Activated CD8-positive, alpha-beta memory T cell treated with anti-CD3 and anti-CD28 coated beads, Interleukin-2, amount 50 U/mL, for 1 hour (primary cell): Measurements from ENCODE around the gene GGTLC3.
"Not testable (repeated sequence)": the region's sequence is repeated elsewhere in the genome, so short reads cannot be mapped to it uniquely, and the experiment has no call there.

Source experiments
- DNase-seq: peaks from one replicate; pipeline ENCODE4 v3.0.0-alpha.2; 2020; ENCODE audit errors: extremely low read depth

The GGTLC3 gene

DNA sequence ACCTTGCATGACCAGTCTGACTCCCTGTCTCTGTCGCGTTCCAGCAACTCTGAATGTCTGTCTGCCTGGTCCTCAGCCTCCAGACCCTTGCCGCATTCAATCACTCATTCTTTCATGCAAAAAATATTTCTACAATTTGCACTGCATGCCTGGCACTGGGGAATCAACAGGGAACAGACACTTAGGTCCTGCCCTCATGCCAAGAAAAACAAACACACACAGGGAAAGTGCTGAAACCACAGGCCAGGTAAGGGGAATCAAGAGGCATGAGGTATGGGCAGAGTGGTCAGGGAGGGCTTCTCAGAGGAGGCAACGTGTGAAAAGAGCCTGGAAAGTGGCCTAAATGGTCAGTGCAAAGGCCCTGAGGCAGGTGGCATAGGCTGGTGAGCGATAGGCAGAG, at the start of gene GGTLC3:
Gene GGTLC3, minus strand, starts transcription at position 101 of the 400 bp plus-strand sequence. CDS start 264 bp downstream, outside the sequence.
- DNase-seq, result not testable (repeated sequence)

DNA sequence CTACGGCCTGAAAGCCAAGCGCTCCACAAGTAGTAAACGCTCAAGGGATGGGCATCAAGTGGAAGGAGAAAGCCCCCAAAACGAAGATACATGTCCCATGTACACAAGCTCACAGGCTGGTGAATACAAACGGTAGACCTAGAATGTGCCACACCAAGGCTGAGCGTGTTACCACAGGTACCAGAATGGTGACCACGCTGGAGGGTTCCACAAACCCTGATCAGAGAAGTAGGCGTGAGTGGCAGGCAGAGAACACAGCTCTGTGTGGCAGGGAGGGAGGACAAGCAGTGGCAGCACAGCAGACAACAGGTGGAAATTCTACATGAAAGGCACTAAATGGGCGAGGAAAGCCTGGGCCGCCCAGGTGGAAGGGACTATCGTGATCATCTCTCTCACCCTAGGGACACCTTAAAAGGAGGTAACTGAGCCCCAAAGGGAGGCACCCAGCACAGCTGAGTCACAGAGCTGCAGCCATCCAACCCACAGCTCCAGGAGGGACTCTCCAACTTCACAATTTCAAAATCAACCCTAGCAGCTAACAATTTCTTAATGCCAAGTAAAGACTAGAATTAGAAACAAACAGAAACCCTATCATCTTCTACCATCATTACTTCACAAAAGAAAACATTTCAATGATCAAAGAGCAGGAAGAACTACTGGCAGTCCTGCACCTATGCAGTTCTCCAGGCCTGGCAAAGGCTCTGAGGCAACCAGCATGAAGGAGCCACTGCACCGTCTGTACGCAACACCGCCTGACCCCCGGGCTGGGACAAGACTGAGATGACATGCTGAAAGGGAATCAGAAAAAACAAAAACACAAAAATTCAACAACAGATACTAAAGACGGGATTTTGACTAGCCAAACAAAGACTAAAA, 42.4 kb upstream of the GGTLC3 start:
- not testable (repeated sequence) for DNase-seq

DNA sequence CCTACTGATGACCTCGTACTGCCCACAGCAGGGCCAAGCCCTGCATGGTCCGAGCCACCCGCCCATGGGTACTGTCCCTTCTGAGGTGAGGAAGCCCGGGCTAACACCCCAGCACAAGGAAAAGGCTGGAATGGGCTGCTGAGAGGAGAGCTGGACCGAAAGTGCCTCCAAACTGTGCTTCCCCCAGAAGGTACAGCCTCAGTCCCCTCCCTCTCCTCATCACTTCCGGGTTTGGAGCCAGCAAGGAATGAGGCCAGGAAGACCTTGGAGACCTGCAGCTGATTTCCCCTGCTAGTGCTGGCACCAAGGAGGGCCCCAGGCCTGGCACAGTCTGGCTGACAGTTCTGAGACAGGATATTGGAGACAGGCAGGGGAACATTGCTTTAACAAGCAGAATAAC, 41.0 kb upstream of the GGTLC3 start:
- not testable (repeated sequence) for DNase-seq

DNA sequence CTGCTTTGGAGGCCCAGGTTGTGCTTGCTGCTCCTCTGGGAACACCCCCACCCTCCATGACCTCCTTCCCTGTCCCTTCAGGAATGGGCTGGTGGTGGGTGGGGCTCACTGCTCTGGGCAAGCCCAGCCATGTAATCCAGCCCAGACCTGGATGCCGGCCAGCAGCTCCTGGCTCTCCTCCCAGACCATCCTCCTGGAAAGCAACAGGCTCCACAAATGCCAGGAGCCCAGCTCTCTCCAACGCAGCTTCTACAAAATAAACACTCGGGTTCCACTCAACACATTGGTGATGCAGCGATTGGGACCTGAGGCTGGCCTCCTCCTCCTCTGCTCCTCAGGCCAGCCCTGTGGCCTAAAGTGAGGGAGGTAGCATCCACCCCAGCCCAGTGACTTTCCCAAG, 40.6 kb upstream of the GGTLC3 start:
- not testable (repeated sequence) for DNase-seq

DNA sequence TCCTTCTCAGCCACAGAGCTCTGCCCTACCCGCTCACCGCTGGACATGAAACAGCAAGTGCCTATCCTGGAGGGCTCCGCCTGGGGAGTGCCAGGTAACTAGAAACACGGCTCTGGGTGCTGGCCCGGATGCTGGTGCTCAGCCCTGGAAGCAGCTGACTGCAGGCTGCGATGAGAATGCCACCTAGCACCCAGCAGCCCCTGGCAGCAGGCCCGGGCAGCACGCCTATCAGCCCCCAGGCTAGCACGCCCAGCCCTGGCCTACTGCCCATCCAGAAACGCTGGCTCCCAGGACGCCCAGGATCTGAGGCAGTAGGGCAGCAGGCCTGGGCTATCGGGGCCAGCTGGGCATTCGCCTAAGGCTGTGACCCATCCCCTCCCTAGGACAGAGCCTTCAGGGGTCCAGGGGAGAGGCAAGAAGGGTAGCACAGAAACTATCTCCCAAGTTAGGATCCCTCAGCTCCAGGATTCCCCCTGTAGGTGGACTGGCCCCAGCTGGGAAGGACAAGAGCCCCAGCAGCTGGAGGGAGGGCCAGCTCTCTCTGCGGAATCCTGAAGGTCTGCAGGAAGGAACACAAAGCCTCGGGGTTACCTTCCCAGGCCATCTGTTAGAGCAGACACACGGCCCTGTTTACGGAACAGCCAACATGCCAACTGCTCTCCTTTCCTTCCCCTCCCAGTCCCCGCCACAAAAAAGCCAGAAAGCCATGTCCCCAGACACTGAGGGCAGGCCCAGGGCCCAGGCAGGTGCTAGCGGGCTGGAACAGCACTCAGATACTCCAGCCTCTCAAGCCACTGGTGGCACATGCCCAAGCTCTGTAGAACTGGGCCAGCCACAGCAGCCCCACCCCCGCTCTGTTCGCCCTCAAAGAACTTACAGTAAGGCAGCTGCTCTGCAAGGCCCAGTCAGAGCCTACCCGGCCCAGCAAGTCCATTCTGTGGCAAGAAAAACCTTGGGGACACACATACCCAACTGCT, 36.6 kb upstream of the GGTLC3 start:
- not testable (repeated sequence) for DNase-seq

DNA sequence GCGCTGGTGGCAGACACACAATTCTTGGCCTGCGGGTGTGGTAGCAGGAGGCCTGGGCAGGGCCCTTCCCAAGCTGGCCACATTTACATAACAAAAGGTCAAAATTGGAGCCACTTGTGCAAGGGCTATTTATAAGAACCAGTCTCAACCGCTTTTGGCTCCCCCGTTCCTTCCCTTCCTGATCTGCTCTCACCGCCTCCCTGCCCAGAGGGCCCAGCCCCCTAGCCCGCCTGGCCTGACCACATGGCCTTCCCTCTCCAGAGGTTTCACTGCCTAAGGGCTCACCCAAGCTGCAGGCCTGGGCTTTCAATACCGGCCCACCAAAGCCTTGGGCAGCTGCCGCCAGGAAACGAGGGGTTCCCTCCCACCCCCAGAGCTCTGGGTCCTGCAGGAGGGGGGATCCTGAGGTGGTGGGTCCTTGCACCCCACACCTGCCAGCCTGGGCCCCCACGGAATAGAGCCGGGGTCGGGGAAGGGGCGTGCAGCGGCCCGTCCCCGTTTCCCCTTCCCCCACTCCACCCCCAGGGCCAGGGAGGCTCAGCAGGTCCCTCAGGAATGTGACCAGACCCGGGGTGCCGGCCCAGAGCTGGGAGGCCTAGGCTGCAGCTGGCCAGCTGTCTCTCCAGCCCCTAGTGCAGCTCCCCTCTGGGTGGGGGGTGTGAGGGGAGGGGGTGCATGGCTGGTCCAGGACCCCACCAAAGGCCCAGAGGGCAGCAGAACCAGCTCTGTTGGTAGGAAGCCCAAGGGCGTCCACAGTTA, 35.1 kb upstream of the GGTLC3 start:
- DNase-seq, result not testable (repeated sequence)

DNA sequence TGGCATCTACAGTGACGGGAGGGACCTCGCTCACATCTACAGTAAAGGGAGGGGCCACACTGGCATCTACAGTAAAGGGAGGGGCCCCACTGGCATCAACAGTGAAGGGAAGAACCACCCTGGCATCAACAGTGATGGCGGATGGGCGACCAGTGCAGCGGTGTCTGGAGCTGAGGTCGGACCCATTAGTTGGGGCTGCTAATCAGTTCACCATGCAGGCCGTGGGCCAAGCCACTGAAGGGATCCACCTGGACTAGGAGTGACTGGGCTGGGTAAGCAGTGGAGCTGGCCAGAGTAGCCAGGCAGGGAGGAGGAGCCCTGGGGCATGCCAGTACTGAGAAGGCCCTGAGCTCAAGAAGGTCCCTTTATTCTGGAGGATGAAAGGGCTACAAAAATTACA, 33.1 kb upstream of the GGTLC3 start:
- not testable (repeated sequence) for DNase-seq

DNA sequence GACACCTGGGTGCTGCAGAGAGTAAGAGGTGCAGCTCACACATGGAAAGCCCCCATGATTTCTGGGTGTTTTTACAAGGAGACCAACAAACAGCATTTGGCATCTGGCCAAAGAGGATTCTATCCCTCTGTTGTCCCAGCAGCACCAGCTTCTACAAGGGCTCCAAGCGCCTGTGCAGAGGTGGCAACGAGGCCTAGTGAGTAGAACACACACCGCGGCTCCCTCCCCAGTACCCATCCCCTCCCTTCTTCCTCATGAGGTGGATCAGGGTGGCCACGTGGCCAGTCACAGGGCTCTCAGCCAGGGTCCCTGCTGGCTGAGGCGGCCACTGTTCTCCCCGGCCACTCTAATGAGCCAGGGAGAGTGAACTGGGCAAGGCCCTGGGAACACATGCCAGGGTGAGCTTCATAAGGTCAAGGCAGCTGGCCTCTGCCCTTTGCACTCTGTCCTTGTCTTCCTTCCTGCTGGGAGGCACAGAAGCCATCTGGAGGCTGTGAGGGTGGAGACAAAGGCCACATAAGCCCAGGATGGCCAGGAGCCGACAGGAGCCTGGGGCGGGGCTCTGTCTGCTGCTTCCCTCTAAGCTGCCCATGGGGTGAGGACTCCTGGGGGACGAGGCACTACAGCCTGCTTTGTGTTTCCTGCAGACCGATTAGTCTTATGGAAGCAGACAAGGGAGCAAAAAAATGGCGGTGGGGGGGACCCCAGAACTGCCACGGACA, 31.7 kb upstream of the GGTLC3 start:
- not testable (repeated sequence) for DNase-seq

DNA sequence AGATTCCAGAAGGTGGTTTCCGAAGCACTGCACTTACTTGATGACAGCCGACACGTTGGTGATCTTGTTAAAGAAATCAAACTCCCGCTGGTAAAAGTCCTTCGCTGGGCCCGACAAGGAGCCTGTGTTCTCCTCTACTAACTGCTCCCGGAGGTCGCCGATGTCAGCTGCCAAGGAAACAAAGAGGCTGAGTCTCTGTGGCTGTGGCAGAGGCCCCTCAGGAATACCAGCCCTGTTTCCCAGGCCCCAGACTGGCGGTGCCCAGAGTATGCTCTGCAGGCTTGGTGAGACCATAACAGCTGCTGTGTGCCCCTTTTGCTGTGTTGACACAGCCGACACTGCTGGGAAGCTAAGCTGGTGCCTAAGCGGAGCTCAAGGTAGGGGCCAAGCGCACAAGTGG, 26.7 kb upstream of the GGTLC3 start:
- not testable (repeated sequence) for DNase-seq

DNA sequence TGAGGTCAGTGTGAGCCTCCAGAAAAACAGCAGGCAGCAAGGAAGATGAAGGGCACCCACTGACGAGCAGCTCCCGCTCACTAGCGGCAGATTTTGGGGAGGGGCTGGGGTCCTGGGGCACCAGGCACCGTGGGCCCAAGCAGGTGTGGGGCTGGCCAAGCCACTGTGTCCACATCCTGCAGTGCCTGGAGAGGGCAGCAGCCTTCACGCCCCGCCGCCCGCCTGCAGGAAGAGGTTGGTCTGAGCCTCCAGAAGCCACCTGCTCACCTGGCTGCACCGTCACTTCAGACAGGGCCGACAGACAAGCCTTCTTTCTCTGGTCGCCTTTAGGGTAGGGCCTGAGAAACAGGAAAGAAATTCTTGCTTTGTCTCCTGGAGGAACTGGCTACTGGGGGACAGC, 25.4 kb upstream of the GGTLC3 start:
- DNase-seq, result not testable (repeated sequence)

DNA sequence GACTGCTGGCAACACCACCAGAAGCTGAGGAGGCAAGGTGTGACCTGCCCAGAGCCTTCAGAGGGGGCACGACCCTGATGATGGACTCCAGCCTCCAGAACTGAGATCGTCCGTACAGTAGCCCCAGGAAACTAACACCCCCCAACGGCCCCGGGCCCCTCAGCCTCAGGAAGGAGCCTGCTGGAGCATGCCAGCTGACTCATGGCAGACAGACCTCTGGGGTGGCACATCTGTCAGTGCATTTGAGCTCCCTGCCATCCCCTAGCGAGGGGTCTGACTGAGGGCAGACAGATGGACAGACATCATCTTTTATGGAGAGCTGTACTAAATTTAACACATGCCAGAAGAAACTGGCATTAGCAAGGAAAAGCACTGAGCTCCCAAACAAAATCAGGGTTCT, 22.0 kb upstream of the GGTLC3 start:
- DNase-seq, result not testable (repeated sequence)

DNA sequence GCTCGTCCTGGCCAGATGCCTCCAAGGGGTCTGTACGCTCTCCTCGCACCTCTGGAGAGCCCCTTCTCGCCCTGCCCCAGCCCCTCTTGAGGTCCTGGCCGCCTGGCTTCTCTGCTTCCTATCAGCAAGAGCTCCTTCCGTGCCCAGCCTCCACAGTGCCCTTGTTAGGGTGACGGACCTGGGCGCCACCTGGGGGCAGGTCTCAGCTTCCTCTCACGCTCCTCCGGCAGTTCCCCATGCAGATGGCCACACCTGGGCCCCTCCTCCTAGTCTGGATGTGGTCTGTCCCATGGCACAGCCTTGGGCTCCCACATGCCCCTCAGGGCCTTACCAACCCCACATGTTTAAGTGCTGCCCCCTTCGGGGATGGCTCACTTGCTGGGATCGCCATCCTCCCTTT, 16.4 kb upstream of the GGTLC3 start:
- not testable (repeated sequence) for DNase-seq

DNA sequence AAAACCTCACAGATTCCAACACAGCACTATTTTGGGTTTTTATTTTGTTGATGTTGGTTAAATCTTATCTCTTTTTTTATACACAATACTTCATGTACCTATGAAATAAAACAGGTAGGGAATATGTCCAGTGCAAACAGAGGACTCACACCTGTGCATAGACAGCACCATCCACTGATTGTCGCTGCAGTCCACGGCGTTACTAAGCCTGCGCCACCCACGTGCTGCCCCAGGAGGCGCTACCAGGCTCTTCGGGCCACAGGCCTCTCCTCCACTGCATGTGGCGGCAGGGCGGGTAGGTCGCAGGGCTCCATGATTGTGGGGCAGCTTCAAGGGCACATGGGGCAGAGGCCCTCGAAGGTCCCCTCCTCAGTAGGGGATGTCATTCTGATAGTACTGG, 15.7 kb upstream of the GGTLC3 start:
- DNase-seq, result not testable (repeated sequence)

DNA sequence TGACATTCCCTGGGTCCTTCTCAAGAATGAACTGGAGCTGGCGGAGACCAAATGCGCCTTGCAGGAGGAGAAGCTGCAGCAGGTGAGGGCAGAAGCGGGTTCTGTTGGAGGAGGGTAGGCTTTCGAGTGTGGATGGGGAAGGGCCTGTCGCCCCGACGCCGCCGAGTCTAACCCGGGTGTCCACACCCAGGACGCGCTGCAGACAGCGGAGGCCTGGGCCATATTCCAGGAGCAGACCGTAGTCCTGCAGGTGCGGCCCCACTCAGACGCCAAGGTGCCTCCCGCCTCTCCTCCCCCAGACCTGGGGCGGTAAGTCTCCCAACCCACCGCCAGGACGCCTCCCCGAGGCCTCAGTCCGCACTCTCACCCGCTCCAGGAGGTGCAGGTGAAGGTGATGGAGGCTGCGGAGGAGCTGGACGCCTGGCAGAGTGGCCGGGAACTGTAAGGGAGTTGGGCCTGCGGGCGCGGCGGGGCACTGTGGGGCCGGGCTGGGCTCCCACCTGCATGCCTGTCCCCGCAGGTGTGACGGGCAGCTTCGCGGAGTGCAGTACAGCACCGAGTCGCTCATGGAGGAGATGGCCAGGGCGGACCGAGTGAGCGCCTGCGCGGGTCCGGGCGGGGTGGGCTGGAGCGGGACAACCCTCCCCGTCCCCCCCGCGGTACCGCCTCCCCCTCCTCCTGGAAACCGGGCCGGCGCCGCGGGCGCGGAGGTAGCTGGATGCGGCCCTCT, 11.6 kb upstream of the GGTLC3 start:
- DNase-seq, result not testable (repeated sequence)

DNA sequence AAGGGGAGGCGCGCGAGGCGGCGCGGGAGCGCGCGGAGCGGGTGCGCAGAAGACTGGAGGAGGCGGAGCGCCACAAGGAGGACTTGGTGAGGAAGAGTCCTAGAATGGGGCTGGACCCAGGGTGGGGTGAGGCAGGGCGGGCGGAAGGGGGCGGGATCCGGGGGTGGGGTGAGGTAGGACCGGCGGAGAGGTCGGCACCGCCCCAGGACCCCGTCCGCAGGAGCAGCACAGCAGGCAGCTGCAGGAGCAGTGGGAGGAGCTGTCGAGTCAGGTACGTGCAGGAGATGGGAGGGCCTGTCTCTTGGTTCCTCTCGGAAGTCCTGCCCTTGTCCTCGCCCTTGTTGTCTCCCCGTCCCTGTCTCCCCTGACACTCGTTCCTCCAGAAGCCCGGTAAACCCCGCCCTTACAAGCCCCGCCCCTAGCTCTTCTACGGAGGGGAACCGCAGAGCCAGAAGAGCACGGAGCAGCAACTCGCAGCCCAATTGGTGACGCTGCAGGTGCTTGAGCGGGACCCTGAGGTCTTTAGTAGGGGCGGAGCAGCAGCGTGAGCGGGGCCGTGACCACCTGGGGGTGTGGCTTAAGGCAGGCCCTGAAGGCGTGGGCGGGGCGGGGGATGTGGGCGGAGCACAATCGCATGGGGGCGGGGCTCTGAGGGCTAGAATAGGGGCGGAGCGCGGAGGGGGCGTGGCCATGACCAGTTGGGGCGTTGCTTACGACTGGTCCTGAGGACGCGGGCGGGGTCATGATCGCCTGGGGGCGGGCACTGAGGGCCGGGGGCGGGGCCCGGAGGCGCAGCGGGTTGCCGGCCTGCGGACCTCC, 10.8 kb upstream of the GGTLC3 start:
- DNase-seq, result peak; percentile 61

DNA sequence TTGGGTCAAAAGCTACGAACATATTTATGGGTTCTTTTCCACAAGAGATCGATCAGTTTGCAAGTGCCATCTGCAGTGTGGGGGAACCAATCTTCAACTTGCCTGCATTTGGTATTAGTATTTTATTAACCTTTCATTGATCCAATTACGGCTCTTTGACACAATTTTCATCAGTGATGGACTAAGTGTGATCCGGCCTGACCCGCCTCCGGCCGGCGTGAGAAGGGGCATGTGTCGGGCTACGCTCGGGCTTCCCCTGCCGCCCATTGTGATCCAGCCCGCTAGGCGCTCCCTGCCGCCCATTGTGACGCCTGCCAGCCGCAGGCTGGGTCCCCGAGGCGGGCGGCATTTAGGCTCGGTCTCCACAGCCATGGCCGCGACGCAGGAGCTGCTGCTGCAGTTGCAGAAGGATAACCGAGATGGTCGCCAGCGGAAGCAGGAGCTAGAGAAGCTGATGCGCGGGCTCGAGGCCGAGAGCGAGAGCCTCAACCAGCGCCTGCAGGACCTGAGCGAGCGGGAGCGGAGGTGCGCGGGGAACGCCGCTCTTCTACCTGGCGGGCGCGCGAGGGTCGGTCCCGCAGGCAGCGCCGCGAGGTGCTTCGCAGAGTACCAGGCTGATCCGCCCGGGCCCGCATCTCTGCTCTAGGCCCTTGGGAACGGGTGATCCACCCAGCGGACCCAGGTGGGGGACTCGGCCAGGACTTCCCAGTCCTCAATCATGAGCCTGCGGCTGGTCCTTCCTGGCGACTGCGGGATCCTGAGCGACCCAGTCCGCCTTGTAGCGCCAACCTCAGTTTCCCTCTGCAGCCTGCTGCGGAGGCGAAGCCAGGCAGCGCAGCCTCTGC, 10.0 kb upstream of the GGTLC3 start, which contains the start of gene TMEM191B:
Gene TMEM191B, plus strand, starts transcription at position 51 of the 845 bp plus-strand sequence. Its CDS starts 179 bp downstream, at position 230.
- not testable (repeated sequence) for DNase-seq

DNA sequence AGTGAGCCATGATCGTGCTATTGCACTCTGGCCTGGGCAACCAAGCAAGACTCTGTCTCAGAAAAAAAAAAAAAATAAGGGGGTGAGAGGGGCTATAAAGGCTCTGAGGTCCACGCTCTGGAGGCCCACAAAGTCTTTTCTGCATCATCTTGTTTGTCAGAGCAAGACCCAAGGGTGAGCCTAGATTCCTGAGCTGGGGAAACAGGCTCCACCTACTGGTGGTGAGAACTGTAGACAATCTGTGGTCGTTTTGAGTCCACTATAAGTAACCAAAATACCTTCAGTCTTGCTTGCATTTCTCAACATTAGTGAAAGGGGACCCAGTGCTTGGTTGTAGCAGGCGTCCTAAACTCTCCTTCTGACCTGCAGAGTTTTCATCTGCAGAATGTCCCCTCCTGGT, 5.4 kb upstream of the GGTLC3 start:
- not testable (repeated sequence) for DNase-seq

DNA sequence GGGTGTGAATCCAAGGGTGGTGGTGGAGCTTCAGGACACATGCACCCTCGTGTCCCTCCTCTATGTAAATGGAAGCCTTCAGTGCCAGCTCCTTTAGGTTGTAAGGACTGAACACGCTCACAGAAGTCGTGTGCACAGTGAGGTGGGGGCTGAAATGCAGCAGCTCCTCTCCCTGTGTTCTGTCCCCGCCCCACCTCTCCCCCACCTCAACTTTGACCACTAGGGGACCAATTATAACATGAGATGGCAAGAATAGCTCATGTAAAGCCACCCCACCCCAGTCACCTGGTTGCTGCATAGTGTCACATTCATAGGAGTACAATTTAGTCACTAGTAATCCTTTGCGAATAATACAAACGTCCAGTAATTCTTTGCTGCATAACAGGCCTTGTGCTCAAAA, 4.8 kb upstream of the GGTLC3 start:
- not testable (repeated sequence) for DNase-seq
